Esophagus (tissue), 2 donors: ENCODE data around the gene PPY. TPM values are rescaled to one million over a fixed set of nuclear protein-coding genes. Genes with fewer than 3 reads are reported as not detected.
A peak's percentile ranks its signal among the peaks of the same experiment; 100 is the strongest.
"Not testable (repeated sequence)": the region's sequence is repeated elsewhere in the genome, so short reads cannot be mapped to it uniquely, and the experiment has no call there.

Experiments used
- H3K27ac ChIP-seq, 2 donors: one replicate each; pipeline ENCODE4 v1.5.1; 2013; ENCODE audit warnings: low read depth in 2 of 2, mild to moderate bottlenecking in 2 of 2, inconsistent platforms in 1 of 2, low read length in 1 of 2, moderate library complexity in 1 of 2
- H3K27me3 ChIP-seq, 2 donors: one replicate each; pipeline ENCODE4 v1.6.1; 2013; ENCODE audit warnings: low read length in 2 of 2, control low read depth in 1 of 2, mild to moderate bottlenecking in 1 of 2; ENCODE audit not compliant: insufficient read depth in 2 of 2, control insufficient read depth in 1 of 2
- H3K36me3 ChIP-seq, 2 donors: one replicate each; pipeline ENCODE4 v1.6.1; 2013; ENCODE audit warnings: low read length in 1 of 2; ENCODE audit not compliant: control insufficient read depth in 2 of 2, insufficient read depth in 2 of 2
- H3K4me1 ChIP-seq, 2 donors: one replicate each; pipeline ENCODE4 v1.6.1; 2013; ENCODE audit warnings: low read length in 1 of 2; ENCODE audit not compliant: control insufficient read depth in 2 of 2, insufficient read depth in 2 of 2
- H3K4me3 ChIP-seq, 2 donors: one replicate each; pipeline ENCODE4 v1.5.1; 2013; ENCODE audit warnings: low read length in 2 of 2, mild to moderate bottlenecking in 2 of 2, low read depth in 1 of 2, moderate library complexity in 1 of 2
- H3K9me3 ChIP-seq, 2 donors: one replicate each; pipeline ENCODE4 v1.6.1; 2013; ENCODE audit warnings: mild to moderate bottlenecking in 2 of 2, low read depth in 1 of 2, low read length in 1 of 2, moderate library complexity in 1 of 2; ENCODE audit not compliant: control insufficient read depth in 2 of 2, insufficient read depth in 1 of 2
- WGBS, 2 donors: extraction: QIAGEN DNeasy Blood & Tissue Kit; methylation state at CpG; one replicate each; pipeline ENCODE4 v1.1.7; 2013; 5-methylcytosine and 5-hydroxymethylcytosine counted together
- polyA plus RNA-seq, 2 donors: library from polyadenylated mRNA; stranded (reverse); fragments of 200-250 nt; gene quantifications; one replicate each; pipeline ENCODE4 v1.2.3, GENCODE V29; 2013
- donor health status: healthy with polysubstance abuse.
- donor health status: Bipolar disorder and iron deficiency.

Gene PPY
- polyA plus RNA-seq, 2 donors = not detected

DNA sequence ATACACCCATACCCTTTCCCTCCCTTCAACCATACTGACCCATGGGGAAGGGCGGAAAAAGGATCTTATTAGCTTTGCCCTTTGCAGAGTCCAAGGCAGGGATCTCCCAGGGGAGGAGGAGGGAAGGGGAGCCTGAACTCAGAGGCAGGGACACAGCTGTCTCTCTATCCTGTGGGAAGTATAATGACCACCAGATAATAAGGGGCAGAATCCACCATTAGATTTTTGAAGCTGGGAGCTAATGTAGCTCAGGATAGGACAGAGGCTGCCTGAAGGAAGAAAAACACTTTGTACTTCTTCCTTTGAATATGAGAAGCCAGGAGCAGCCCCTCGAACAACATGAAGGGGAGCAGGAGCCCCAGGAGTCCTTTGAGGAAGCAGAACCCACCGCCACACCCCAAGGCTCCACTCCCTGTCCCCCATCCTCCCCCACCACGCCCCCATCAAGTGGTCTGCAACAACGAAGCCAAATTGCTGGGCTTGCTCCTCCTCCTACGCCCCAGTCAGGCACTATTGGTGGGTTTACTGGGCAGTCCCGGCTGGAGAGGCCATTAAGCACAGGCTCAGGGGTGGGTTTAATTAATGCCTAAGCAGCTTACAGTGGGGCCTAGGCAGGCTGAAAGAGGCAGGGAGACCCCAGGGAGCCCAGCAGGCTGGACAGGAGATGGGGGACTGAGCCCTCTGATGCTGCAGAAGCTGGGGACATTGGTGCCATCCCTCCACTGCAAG is 40.3 kb downstream of the PPY start:
- no peak overlapping the region for H3K27ac ChIP-seq
- H3K4me3 ChIP-seq = no peak overlapping the region
- H3K9me3 ChIP-seq = no peaks in the 10 kb centered on the region
- whole genome bisulfite sequencing, 2 donors = 70% methylated on average over 7 of the region's 7 CpGs
- H3K4me1 ChIP-seq = peaks cover 4 to 17% of the 10 kb centered on the region in 2 donors
- no peaks in the 10 kb centered on the region for H3K36me3 ChIP-seq
- H3K27me3 ChIP-seq = no peaks in the 10 kb centered on the region

DNA sequence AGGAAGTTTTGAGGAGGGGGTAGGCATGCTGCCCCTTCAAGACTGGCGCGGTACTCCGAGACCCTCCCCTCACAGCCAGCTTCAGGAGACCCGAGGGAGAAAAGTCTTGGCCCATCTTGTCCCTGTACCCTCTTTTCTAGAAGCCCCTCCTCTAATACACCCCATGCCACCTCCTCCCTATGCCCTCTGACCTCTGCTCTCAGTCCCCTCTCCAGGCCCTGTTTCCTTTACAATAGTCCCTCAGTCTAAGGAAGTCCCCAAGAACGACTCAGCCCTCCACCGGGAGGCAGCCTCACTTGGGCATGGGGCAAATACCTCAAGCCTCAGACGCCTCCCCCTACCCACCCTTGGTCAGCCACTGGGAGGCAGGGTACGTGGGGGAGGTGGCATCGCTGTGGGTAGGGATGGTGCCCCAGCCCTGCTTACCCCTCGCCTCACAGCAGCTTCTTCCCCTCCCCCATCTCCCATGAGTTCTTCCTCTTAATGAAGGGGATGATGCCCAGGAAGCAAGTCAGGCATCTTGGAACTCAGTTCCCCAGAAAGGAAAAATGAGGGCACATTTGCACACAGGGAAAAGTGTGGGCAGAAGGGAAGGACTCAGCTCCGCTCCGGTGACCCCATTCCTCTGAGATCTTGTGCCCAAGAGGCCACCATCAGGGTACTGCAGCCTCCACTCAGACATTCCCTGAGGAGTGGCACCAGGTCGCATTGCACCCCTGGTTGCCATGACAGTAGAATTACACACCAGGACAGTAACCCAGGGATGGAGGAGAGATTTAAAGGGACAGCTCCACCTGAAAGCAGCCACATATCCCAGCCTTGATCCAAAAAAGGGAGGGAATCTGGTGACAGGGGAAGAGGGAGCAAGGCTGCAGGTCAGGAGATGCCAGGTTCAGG is 41.2 kb downstream of the PPY start:
- WGBS, 2 donors = 27 to 39% methylated on average over 13 of the region's 13 CpGs
- Histone ChIP-seq H3K9me3 (no peaks in the 10 kb centered on the region), H3K4me3 (peak overlapping the region in 1 of 2 donors; percentile 7), H3K27ac (no peak overlapping the region), H3K27me3 (no peaks in the 10 kb centered on the region), H3K4me1 (peaks cover 3 to 15% of the 10 kb centered on the region in 2 donors), H3K36me3 (no peaks in the 10 kb centered on the region)

DNA sequence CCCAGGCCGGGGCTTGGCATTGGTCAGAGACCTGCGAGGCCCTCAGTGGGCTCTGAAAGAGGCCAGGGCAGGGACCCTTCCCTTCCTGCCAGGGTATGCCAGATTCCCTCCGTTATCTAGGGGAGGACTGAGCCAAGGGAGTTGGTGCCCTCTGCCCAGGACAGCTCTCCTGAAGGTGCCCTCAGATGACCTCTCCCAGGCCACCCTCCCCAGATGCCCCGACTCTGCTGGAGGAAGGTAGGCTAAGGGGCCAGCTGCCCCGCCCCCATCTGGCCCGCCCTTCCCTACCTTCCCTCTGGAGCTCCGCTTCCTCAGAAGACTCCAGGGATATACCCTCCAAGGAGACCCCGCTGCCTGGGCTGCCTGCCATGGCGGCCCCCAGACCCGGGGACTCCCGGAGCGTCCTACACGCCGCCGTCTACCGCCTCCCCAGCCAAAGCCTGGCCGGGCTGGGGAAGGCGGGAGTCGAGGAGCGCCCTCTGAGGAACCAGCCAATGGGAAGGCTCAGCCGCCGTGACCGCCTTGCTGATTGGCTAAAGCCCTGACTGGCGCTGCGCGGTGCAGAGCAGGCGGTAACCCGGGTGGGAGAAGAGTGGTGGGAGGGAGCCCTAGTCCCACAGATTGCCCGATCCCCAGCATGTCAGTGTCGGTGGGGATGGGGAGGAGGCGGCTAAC is 42.0 kb downstream of the PPY start:
- Histone ChIP-seq H3K4me1 (peaks cover 3 to 11% of the 10 kb centered on the region in 2 donors), H3K36me3 (no peaks in the 10 kb centered on the region), H3K4me3 (peak overlapping the region in 1 of 2 donors; percentile 7), H3K27ac (no peak overlapping the region), H3K9me3 (no peaks in the 10 kb centered on the region), H3K27me3 (no peaks in the 10 kb centered on the region)
- 3 to 4% methylated on average over 30 to 31 of the region's 31 CpGs for WGBS, 2 donors

DNA sequence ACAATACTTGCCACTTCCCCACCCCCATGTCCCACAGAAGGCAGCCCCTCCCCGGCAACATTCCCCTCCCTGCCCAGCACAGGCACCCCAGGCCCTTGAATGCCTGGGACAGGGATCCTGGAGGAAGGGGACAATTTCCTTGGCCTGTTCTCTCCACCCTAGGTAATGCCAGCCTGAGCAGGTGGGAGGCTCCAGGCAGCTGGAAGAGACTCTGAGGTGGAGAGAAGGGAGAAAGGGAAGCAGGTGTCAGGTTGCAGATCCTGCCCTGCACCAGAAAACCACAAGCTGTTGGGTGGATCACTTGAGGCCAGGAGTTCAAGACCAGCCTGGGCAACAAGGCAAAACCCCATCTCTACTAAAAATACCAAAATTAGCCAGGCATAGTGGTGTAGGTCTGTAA is 43.8 kb downstream of the PPY start:
- Histone ChIP-seq H3K4me1 (peaks cover 3 to 11% of the 10 kb centered on the region in 2 donors), H3K36me3 (no peaks in the 10 kb centered on the region), H3K27me3 (no peaks in the 10 kb centered on the region), H3K4me3 (no peak overlapping the region), H3K9me3 (no peaks in the 10 kb centered on the region), H3K27ac (no peak overlapping the region)
- WGBS, 2 donors = 31 to 67% methylated on average over 1 of the region's 1 CpG

DNA sequence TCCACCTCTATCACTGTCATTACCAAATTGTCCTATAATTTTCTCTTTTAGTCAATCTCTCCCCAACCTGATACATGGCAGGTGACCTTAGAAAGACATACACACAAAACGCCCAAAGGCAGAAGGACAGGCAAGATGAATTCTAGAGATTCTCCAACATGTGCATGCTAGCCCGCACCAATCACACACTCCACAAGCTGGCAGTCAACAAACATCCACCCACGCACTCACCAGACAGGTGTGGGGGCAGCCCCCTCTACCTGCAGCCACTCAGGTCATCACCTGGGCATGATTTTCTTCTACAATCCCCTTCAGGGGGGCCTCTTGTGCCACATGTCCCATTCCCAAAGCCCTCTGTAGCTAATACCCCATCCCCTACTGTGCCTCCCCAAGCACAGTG is 44.4 kb downstream of the PPY start:
- Histone ChIP-seq H3K27ac (no peak overlapping the region), H3K27me3 (no peaks in the 10 kb centered on the region), H3K4me3 (no peak overlapping the region), H3K4me1 (peaks cover 3 to 11% of the 10 kb centered on the region in 2 donors), H3K36me3 (no peaks in the 10 kb centered on the region), H3K9me3 (no peaks in the 10 kb centered on the region)
- 58 to 69% methylated on average over 3 of the region's 3 CpGs for WGBS, 2 donors

DNA sequence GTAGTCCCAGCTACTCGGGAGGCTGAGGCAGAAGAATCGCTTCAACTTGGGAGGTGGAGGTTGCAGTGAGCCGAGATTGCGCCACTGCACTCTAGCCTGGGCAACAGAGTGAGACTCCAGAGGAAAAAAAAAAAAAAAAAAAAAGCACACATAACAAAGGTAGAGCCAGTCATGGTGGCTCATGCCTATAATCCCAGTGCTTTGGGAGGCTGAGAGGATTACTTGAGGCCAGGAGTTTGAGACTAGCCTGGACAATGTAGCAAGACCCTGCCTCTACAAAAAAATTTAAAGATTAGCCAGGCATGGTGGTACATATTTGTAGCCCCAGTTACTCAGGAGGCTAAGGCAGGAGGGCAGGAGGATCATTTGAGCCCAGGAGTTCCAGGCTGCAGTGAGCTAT is 47.8 kb downstream of the PPY start:
- H3K4me1 ChIP-seq, H3K4me3 ChIP-seq, H3K36me3 ChIP-seq, H3K9me3 ChIP-seq, H3K27ac ChIP-seq, H3K27me3 ChIP-seq: not testable (repeated sequence)
- 84 to 90% methylated on average over 4 of the region's 4 CpGs for WGBS, 2 donors

DNA sequence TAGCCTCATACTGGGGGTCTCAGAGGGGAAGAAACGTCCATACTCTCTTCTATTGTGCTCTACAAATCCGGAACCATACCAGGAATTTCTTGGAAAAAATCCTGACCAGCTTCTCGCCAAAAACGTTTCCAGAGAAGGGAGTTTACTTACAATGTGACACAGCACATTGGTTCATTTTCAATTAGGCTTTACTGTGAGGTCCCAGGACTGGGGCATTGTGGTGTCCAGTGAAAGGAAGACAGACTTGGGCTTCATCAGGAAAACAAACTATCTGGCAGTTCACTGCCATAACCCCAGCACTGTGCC is 49.7 kb downstream of the PPY start:
- Histone ChIP-seq H3K9me3 (no peaks in the 10 kb centered on the region), H3K4me1 (no peaks in the 10 kb centered on the region), H3K27ac (no peak overlapping the region), H3K27me3 (no peaks in the 10 kb centered on the region), H3K36me3 (no peaks in the 10 kb centered on the region), H3K4me3 (no peak overlapping the region)
- 31 to 44% methylated on average over 4 of the region's 4 CpGs for WGBS, 2 donors

DNA sequence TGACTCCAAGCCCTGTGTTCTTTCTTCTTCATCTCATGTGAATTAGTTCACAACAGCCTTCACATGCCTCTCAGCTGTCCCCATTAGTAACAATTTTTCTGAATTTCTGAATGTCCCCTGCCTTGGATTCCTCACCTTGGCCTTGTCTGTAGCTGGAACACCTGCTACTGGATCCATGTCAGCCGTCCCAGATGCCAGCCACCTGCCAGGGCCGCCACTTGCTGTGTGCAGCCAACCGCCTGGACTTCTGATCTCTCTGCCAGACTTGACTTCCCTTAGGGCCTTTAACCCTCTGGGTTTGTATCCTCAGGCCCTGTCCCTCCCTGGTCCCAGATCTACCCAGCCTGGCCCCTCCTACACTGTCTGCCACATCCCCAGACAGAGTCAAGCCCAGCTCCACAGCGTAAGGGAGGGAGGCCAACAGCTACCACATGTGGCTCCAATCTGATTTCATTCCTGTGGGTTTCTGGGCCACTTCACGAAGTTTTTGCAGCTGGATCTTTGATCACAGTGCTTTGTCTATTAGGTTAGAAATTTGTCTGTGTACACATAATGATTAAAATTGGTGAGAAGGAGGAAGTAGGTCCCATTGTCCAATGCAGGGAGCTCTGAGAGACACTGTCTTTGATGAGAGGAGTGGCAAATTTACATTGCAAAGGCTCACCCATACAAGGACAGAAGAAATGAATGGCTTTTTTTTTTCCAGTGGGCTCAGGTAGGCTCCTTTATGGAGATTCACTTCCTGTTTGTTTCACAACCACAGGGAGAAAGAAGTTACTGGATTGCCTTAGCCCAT is 50.2 kb downstream of the PPY start:
- Histone ChIP-seq H3K27ac (no peak overlapping the region), H3K9me3 (no peaks in the 10 kb centered on the region), H3K36me3 (no peaks in the 10 kb centered on the region), H3K4me3 (no peak overlapping the region), H3K4me1 (no peaks in the 10 kb centered on the region), H3K27me3 (no peaks in the 10 kb centered on the region)
- 72 to 84% methylated on average over 5 of the region's 5 CpGs for WGBS, 2 donors
